Measurements from ENCODE around the gene SEMA4D.

DNA sequence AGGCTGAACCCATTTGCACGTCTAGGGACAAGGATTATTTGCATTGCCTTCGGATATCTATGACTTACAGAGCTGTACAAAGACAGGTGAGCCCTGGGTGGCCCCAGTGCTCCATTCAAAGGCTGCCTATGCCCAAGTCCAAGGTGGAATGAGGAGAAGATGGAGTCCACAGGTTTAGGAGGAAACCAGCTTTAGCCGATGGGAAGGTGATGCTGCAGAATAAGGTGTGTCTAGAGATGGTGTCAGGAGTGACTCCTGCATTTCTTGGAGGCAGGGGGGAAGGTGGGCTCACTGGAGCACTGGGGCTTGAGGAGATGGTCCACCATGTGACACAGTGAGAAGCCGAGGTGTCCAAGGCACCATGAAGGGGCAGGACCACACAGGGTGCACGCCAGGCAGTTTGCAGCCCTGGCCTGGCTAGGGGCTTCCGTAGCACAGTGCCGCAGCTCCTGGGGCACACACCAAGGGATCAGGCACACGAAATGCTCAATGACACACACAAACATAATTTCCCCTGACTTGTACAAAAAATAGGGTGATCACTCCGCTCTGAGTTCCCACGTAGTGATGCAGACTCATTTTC is 32.1 kb downstream of the SEMA4D start:
- TF ChIP-seq, protein P1, sequence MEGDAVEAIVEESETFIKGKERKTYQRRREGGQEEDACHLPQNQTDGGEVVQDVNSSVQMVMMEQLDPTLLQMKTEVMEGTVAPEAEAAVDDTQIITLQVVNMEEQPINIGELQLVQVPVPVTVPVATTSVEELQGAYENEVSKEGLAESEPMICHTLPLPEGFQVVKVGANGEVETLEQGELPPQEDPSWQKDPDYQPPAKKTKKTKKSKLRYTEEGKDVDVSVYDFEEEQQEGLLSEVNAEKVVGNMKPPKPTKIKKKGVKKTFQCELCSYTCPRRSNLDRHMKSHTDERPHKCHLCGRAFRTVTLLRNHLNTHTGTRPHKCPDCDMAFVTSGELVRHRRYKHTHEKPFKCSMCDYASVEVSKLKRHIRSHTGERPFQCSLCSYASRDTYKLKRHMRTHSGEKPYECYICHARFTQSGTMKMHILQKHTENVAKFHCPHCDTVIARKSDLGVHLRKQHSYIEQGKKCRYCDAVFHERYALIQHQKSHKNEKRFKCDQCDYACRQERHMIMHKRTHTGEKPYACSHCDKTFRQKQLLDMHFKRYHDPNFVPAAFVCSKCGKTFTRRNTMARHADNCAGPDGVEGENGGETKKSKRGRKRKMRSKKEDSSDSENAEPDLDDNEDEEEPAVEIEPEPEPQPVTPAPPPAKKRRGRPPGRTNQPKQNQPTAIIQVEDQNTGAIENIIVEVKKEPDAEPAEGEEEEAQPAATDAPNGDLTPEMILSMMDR (IDR thresholded peaks at IDR 0.05 in 8 of 11, conservative IDR thresholded peaks at IDR 0.05 in 3 of 11), result no peak
- TF ChIP-seq POLR2A (IDR thresholded peaks at IDR 0.05), result no peak

All from spleen (tissue), 7 donors.